GM12892 (cell line): ENCODE measurements around the gene LOXHD1.

ENCODE experiments used
- POLR2A ChIP-seq: IDR thresholded peaks from 2 replicates; pipeline ENCODE4 v1.6.1; 2011; ENCODE audit warnings: low read depth, low read length, control low read depth
- POLR2AphosphoS5 ChIP-seq: IDR thresholded peaks from 2 replicates; pipeline ENCODE4 v1.6.1; 2011; ENCODE audit warnings: low read depth, low read length, control low read depth

- TF ChIP-seq POLR2A (no peak), POLR2AphosphoS5 (no peak)
These were observed 32.9 kb downstream of the LOXHD1 start for GRCh38 chr18:46624127-46624526.
